Gastrocnemius medialis (tissue), 4 donors: ENCODE results near the gene CENPP.

ENCODE experiments used
- POLR2A ChIP-seq, 2 donors: fragments of 450-650 bp; IDR thresholded peaks; one replicate each; pipeline ENCODE4 v1.6.1; 2017; ENCODE audit warnings: antibody characterized with exemption in 2 of 2, mild to moderate bottlenecking in 2 of 2, moderate library complexity in 2 of 2
- TF ChIP-seq, protein P1 (sequence below), 5 experiments: fragments of 450-650 bp in 3 of 5; fragments of 200-600 bp in 2 of 5; sonication (generic) in 2 of 5; IDR thresholded peaks in 4 of 5; conservative IDR thresholded peaks in 1 of 5; 1 replicate in 4 of 5; 2 replicates in 1 of 5; pipeline ENCODE4 v1.5.1; 2016 to 2019; ENCODE audit warnings: antibody characterized with exemption in 5 of 5, mild to moderate bottlenecking in 3 of 5, moderate library complexity in 3 of 5

GRCh38 chr9:92635760-92636159, 310.0 kb downstream of the CENPP start:
- TF ChIP-seq, protein P1, sequence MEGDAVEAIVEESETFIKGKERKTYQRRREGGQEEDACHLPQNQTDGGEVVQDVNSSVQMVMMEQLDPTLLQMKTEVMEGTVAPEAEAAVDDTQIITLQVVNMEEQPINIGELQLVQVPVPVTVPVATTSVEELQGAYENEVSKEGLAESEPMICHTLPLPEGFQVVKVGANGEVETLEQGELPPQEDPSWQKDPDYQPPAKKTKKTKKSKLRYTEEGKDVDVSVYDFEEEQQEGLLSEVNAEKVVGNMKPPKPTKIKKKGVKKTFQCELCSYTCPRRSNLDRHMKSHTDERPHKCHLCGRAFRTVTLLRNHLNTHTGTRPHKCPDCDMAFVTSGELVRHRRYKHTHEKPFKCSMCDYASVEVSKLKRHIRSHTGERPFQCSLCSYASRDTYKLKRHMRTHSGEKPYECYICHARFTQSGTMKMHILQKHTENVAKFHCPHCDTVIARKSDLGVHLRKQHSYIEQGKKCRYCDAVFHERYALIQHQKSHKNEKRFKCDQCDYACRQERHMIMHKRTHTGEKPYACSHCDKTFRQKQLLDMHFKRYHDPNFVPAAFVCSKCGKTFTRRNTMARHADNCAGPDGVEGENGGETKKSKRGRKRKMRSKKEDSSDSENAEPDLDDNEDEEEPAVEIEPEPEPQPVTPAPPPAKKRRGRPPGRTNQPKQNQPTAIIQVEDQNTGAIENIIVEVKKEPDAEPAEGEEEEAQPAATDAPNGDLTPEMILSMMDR (IDR thresholded peaks at IDR 0.05 in 4 of 5, conservative IDR thresholded peaks at IDR 0.05 in 1 of 5), result no peak
- TF ChIP-seq POLR2A (IDR thresholded peaks at IDR 0.05), result no peak
